ENCODE measurements around the gene CCND3.

- TF ChIP-seq, protein P1, sequence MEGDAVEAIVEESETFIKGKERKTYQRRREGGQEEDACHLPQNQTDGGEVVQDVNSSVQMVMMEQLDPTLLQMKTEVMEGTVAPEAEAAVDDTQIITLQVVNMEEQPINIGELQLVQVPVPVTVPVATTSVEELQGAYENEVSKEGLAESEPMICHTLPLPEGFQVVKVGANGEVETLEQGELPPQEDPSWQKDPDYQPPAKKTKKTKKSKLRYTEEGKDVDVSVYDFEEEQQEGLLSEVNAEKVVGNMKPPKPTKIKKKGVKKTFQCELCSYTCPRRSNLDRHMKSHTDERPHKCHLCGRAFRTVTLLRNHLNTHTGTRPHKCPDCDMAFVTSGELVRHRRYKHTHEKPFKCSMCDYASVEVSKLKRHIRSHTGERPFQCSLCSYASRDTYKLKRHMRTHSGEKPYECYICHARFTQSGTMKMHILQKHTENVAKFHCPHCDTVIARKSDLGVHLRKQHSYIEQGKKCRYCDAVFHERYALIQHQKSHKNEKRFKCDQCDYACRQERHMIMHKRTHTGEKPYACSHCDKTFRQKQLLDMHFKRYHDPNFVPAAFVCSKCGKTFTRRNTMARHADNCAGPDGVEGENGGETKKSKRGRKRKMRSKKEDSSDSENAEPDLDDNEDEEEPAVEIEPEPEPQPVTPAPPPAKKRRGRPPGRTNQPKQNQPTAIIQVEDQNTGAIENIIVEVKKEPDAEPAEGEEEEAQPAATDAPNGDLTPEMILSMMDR (conservative IDR thresholded peaks at IDR 0.05) = no peak
- TF ChIP-seq EZH2 (IDR thresholded peaks at IDR 0.05; ENCODE audit: low read depth) = no peak
These were observed 9.2 kb downstream of the CCND3 start for GRCh38 chr6:41932378-41932777.
